HG02938 (cell line): ENCODE results near the gene SCFD2.
"Not testable (repeated sequence)": the region's sequence is repeated elsewhere in the genome, so short reads cannot be mapped to it uniquely, and the experiment has no call there.

Source experiments
- ATAC-seq: cut with Tn5 transposase; IDR thresholded peaks from one replicate; pipeline ENCODE4 v1.9.1; 2021; ENCODE audit warnings: mild to moderate bottlenecking, moderate library complexity; ENCODE audit not compliant: unreplicated experiment

SCFD2 gene

DNA sequence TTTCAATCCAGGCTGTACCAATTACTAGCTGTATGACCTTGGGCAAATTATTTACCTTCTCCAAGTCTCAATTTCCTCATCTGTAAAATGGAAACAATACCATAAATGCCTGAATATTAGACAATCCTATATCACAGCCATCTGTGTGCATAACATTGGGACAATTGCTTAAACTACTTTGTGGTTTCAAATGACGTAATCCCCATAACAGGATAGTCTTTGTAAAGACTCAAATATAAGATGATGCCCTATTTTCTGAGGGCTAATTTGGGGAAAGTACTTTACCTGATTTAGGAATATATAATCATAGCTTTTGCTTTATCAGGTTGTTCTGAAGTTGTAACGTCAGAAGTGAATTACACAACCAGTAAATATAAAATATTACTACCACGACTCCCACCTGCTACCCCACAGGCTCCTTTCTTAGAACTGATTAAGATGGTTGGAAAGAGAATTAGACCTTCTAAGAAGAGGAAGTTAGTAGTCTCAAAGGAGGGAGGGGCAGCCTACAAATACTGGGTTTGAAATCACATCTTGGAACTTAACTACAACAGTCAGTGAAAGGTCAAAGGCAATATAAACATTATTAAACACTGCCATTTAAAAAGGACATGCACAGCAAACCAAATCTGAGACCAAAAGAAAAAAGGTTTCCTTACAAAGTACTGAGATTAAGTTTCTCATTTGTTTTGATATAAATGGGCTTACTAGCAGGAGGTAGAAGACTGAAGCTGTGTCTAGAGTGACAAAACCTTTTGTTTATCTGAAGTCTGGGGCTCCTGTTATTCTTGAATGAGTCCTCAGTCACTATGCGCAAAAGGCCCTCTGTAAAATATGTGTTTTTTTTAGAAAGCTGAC is 215.0 kb downstream of the SCFD2 start:
- ATAC-seq, result no peak

DNA sequence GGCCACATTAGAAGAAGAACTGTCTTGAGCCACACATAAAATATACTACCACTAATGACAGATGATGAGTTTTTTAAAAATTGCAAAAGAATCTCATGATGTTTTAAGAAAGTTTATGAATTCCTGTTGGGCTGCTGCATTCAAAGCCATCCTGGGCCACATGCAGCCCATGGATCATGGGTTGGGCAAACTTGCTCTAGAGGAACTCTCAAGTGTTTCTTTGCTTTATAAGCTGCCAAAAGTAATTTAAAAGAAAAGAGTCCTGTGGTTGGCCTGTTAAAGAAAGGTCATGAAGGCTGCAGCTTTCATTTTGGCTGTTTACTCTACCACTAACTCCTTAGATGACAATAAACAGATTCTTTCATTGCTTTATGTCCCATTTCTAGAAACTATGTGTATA is 218.2 kb downstream of the SCFD2 start:
- no peak for ATAC-seq

DNA sequence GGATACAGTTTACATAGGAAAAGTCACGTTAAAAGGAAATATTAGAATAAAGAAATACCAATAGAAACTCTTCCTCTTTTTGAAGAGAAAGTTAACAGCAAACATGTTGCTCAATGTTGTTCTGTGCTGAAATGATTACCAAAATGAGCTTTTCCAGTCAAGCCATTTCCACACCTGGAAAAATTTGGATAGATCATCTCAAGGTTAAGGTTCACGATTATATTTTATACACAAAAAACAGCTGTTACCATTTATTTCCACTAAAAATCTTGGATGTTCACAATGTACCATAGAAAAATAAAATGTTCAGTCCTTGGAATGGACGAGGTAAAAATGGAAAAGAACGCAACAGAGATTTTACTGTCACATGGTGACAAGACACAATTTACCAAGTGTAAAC is 218.7 kb downstream of the SCFD2 start:
- ATAC-seq, result no peak

DNA sequence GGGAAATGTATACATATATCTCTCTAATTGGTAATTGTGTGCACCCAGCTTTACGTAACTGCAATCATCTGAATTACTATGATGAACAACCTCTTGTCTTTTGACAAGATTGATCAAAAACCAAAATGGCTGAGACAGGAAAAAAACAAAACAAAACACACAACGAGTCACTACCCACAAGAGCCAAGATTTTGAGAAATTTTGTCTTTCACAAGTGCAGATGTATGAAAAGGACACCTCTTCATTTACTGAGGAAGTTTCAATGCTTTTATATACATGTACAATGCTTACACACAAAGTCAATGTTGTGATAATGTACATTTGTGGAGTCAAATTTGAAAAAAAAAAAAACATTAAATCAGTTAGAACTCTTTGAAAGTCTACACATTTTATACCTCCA is 224.6 kb downstream of the SCFD2 start:
- no peak for ATAC-seq

DNA sequence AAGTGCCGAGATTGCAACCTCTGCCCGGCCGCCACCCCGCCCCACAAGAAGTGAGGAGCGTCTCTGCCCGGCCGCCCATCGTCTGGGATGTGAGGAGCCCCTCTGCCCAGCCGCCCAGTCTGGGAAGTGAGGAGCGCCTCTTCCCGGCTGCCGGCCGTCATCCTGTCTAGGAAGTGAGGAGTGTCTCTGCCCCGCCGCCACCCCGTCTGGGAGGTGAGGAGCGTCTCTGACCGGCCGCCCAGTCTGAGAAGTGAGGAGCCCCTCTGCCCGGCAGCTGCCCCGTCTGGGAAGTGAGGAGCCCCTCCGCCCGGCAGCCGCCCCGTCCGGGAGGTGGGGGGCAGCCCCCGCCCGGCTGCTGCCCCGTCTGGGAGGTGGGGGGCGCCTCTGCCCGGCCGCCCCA is 226.6 kb downstream of the SCFD2 start:
- not testable (repeated sequence) for ATAC-seq

DNA sequence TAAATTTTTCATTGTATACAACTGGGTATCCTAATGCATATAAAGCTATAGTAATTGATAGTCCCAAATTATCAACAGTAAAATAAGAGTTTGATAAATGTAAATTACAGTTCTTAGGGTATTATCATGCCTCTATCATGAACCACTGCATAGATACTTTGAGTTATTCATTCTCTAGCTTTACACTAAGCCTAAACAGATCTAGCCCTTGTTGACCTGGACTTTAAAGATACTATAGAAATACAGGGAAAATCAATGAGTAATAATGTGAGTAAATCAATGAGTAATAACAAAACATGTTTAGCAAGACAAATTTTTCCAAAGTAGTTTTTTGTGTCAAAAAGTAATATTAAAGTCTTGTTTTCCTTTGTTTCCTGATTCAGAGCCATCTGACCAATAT is 228.4 kb downstream of the SCFD2 start:
- no peak for ATAC-seq

DNA sequence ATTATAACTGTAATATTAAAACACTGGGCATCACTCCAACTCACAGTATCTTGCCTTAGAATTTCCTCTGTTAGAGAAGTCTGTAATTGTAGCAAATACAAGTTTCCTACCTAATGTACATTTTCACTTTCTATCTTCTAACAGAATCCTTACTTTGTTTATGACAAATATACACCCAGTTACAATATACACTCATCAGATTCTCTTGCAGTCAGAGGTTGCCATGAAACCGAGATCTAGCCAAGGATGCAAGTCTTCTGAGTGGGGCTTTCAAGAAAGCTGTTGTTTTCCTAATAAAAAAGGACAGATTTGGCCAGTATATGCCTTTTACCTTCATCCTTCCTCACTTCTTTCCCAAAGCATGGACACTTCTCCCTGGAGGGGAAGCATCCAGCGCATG is 228.9 kb downstream of the SCFD2 start:
- ATAC-seq, result no peak

DNA sequence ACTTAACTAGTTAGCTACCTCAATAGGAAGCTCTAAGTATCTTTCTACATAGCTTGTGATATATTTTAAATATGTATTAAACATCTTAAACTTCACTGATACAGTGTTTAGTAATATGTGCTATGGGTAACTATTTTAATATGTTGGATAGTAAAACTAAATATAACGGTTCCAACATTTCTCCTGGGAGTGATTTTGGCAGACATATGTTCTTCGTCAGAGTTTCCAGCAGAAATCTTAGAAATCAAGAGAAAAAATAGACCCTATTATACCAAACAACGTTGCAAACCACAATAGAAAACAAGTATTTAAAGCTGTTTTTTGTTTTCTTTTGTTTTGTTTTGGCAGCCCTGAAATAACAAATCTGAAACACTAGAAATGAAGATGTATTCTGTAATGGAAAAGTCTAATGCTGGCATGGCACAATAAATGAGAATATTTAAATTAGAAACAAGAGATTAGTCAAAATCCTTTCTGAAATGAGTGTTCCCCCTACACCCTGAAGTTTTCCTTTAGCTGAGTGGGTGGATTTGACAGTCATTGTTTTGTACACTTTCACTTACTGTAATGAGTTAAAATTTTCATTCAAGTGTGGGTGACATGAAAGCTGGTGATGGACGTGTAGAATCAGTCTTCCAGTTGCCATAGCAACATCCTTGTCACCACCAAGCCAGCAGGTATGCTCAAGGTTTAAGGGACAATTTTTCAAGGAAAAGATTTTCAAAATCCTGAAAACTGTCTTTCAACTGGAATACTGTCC is 233.5 kb downstream of the SCFD2 start:
- peak; percentile 55 for ATAC-seq

DNA sequence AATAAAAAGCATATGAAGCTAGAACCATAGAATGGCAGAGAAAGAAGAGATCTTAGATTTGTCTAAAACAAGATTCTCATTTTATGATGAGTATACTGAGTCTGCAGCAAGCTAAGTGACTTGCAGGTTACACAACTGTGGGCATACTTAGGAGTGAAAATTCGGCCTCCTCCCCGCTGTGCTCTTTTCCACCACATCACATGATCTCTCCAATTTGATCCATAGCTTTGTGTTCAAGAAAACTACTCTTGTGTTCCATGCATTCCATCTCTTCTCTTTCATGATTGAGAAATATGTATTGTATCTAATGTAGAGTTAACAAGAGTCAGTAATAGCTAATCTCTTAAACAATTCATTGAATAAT is 234.3 kb downstream of the SCFD2 start:
- ATAC-seq, result no peak

DNA sequence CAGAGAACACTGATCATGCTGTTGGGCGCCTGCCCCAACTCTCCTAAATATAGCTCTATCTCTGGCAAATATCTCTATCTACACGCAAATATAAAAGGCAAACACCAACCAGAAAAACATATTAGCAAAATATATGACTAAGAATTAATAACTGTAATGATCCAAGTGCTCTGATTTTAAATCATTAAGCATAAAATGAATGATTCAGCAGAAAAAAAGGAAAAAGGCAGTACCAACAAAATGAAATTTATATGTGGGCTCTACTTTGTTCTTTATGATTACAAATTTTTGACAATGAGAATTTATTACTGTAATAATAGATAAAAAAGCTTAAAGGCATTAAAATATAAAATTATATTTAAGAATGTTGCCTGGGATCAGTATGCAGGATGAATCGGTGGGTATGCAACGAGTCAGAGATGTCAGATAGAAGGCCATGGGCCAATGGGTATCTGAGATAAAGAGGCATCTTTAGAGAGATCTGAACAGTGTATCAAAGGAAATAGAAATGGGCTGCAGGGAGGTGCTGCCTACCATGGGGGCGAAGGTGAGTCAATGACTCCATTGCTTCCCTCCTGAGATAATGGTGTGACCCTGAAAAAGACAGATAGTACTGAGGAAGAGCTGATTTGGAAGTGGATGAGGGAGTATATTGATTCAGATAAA is 234.8 kb downstream of the SCFD2 start:
- ATAC-seq, result no peak

DNA sequence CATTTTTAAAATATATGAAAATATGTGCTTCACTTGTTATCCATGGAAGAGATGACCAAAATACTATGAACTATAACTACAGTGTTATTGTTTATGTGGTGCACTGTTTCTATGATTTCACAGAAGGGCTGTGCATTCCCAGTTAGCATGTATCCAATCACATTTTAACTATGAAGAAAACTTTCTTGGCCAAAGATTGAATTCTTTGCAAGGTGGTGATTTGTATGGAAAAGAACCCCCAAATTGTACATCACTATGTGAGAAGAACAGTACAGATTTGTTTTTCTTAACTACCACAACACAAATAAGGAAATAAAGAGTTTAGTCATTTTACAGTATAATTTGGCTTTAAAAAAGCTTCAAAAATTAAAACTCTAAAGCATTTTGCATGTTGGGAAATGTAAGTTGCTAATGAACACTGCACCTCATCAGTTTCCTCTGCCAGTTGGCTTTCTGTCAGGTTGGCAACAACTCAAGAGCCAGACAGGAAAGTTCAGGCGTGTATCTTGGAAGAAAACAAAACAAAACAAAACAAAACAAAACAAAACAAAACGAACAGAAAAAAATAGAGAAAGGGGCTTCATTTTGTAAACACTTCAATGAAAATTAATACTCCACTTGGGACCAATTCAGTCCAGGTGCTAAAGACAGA is 237.0 kb downstream of the SCFD2 start:
- ATAC-seq, result no peak

DNA sequence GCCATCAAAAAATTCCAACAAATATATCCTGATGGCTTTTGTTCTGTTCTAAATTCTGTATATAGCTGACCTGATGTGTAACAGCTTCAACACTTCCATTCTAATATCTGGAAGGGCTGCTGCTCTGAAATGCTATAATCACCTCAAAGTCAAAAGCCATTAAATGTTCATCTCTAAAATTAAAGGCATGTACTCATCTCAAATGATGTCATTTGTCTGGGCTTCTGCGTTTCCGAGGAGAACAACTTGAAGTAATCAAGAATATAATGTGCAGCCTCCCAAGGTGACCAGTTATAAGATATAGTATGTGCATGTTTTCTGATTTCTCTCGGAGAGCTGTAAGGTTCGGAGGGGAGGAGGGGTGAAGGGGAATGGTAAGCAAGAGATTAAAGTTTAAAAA is 237.6 kb downstream of the SCFD2 start:
- ATAC-seq, result no peak

DNA sequence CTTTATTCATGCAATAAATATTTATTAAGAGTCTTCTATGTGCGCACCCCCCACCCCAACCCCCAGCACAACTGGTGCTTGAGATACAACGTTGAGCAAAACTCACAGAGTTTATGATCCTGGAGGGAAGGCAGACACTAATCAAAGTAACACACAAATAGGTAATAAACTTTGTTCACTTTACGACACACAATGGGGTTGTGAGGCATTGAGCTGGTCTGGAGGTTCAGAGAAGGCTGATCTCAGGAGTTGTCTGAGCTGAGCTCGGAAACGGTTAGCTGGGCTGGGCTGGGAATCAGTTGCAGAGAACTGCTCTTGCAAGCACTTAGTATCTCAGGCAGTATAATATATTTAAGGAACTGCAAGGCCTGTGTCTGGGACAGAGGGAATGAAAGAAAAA is 238.5 kb downstream of the SCFD2 start:
- ATAC-seq, result no peak

DNA sequence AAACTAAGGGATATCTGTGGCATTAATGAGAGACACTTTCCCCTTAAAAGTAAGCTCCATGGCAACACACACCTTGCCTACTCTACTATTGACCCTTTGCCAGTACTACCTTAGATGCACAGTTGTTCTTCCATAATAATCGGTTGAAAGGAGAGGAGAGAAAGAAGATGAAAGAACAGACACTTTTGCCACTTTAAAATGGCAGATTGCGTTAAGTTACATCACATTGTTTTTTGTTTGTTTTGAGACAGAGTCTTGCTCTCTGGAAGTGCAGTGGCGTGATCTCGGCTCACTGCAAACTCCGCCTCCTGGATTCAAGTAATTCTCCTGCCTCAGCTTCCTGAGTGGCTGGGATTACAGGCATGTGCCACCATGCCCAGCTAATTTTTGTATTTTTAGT is 239.8 kb downstream of the SCFD2 start:
- ATAC-seq, result no peak

DNA sequence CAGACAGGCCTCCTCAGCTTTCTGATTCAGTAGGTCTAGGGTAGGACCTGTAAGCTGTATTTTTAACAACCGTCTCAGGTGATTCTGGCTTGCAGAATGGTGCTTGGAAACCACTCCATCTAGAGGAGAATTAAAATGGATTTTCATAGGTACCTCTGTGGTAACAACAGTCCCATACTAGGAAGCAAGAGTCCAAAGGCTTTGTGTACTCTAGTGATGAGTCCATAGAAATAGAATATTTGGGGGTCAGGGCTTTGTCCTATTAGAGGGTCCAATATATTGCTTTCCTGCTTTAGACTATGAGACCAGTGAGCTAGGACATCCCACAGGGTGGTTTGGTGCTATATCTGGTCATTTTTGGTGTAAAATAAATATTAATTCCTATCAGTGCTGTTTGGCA is 242.0 kb downstream of the SCFD2 start:
- ATAC-seq, result no peak

DNA sequence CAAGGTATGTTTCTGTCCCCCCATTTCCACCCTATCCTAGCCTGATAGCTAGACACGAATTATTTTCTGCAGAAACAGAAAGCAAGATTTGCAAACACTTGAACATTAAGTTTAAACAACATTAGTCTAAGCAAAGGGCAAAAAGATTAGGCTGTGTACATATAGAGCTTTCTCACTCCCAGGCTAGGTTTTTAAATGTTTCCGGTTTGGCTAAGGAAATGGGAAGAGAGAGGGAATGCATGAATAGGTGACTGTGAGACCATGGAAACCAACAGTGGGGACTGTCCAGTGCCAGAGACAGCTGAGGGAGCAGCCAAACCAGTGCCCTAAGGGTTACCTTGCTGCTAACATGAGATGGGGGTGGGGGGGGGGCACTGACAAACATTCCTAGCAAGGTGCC is 242.7 kb downstream of the SCFD2 start:
- no peak for ATAC-seq

DNA sequence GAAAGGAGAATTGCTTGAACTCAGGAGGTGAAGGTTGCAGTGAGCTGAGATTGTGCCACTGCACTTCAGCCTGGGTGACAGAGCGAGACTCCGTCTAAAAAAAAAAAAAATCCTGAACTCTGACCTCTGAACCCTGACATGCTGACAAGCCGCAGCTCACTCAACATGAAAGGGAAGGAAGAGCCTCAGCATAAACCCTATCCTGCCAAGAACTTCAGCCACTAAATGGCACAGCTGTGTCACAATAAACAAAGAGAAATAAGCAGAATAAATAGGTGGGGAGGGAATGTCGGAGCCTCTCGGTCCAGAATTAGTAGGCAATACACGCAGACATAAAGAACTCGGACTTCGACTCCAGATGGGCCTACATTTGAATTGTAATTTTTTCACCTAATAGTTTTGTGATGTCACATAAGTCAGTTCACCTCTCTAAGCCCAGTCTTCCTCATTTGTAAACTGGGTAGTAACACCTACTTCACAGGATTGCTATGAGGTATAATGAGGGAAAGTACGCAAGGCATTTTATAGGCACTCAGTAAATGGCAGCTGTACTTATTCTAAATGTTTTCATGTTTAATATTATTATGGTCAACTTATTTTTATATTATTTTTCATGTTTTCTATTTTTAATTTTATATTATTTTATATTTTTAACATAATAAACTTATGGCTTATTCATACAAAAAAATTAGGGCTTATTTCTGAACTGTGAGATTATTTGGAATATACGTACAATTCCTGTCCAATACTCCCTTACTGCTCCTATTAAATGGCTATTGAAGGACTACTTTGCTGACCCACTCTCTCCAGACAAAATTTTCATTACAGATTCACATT is 243.4 kb downstream of the SCFD2 start:
- ATAC-seq, result no peak

DNA sequence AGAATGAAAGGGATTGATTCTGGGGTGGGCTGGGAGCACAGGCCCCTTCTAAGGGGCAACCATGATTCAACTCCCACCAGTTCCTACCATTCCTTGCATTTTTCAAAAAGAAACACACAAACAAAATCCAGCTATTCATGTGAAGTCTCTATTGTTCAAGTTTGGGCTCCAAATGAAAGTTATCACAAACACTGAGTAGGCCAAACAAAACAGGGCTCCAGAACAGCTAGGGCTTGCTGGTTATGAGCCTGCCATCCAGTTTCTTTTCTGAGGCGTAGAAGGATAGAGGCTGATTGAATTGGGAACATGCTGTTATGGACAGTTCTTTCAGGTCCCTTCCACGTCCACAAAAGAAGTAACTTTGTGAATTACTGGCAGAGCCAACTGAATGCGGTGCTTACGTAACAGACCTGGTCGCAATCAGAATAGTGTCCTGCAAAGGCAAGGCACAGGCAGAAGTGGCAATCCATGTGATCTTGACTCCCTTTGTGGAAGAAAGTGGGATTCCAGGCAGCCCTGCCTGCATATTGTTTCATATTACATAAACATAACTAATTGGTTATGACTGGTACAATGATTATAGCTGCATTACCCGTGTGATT is 244.5 kb downstream of the SCFD2 start:
- no peak for ATAC-seq

DNA sequence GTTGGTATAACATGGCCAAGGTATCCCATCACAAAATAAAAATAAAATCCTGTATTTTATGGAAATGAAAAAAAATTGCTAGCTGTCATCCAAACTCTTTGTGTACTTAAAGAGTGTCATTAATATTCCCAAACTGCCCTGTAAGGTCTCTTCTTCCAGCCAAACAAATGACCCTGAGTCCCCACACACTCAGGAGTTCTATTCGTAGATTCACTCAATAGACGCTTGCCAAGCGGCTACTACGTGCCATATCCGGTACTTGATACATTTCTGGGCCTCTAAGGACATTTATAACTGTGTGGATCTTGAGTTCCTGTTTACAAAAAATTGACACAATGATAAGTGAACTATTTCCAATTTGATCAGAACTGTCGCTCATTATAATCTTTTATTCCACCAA is 245.1 kb downstream of the SCFD2 start:
- no peak for ATAC-seq

DNA sequence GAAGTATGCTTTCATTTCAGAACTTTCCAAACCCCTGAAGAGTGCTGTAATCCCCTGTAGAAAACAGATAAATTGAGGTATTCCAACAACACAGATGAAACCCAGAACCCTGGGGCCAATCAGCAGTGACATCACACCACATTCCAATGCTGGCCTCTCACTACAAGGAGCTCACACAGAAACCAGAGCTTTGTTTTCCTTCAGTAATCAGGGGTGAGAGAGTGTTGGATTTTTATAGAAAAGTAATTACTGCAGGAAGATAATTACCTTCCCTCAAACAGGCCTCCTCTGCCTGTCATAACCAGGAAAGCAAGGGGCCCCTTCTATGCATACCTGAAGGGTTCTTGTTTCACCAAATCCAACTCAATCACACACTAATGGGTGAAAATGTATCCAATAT is 246.2 kb downstream of the SCFD2 start:
- ATAC-seq, result no peak
